Epithelial cell of esophagus (primary cell): ENCODE results near the gene USP12.
A peak's percentile ranks its signal among the peaks of the same experiment; 100 is the strongest.

Source experiments
- DNase-seq: peaks from one replicate; pipeline ENCODE4 v3.0.0; 2010; ENCODE audit warnings: low read depth
- H3K4me3 ChIP-seq: 2 replicates; pipeline ENCODE4 v1.5.1; 2011; ENCODE audit warnings: mild to moderate bottlenecking, low read length, control low read depth
- TF ChIP-seq, protein P1 (sequence below): IDR thresholded peaks from 2 replicates; pipeline ENCODE4 v1.5.1; 2011; ENCODE audit warnings: low read depth, mild to moderate bottlenecking, low read length, control low read depth, inconsistent platforms; ENCODE audit not compliant: insufficient read depth; ENCODE audit errors: missing control alignments

USP12 gene

DNA sequence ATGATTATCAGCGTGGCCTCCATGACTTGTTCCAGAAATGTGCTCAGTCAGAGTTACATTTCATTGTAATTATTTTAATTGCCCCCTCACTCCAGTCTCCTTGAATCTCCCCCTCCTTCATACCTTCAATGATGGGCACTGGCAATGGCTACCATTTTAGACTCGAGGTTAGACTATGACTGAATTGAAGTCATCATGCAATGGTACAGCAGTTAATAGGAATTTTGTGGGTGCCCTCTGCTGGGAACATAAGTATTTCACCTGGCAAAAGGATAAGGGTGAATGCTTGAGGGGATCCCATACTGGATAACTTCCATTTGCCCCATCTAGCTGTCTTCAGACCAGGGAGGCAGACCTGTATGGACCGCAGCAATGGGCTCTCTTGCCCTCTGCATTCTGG, 32.2 kb upstream of the USP12 start:
- peak; percentile 57 for DNase-seq
- TF ChIP-seq, protein P1, sequence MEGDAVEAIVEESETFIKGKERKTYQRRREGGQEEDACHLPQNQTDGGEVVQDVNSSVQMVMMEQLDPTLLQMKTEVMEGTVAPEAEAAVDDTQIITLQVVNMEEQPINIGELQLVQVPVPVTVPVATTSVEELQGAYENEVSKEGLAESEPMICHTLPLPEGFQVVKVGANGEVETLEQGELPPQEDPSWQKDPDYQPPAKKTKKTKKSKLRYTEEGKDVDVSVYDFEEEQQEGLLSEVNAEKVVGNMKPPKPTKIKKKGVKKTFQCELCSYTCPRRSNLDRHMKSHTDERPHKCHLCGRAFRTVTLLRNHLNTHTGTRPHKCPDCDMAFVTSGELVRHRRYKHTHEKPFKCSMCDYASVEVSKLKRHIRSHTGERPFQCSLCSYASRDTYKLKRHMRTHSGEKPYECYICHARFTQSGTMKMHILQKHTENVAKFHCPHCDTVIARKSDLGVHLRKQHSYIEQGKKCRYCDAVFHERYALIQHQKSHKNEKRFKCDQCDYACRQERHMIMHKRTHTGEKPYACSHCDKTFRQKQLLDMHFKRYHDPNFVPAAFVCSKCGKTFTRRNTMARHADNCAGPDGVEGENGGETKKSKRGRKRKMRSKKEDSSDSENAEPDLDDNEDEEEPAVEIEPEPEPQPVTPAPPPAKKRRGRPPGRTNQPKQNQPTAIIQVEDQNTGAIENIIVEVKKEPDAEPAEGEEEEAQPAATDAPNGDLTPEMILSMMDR, result peak; percentile 44

DNA sequence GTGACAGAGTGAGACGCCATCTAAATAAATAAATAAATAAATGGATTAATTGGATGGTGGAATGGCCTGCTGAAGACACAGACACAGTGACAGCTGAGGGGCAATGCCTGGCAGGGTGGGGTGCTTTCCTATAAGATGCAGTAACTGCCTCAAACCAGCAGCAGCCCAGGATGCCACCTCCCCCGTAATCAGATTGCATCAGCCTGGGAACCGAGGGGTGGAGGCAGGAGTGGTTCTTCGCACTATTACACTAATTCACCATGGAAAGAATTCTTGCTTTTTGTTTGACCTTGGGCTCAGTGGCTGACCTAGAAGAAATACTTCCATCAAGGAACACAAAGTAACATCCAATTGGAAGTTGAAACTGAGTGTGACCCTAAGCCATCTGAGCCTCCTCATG, 31.6 kb upstream of the USP12 start:
- TF ChIP-seq, protein P1, result no peak
- no peak overlapping the region for H3K4me3 ChIP-seq
- DNase-seq, result no peak

More for the DNA sequence above, 32.2 kb upstream of the USP12 start:
- no peak overlapping the region for H3K4me3 ChIP-seq

DNA sequence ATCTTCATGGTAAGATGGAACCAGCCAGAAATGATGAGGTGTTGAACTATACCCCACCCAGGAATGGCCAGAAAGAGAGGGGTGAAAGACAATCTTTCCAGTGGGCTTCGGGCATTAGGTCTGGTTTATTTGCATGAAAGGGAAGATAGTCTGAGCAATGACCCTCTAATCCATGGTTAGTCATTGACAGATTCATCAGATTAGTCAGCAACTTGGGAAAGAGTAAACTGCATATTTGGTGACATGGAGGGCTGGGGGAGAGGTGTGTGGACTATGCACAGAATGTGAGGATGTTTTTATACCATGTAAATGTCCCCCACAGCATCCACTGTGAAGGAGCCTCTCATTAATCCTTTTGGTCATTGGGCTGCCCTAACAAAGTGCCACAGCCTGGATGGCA, 30.1 kb upstream of the USP12 start:
- DNase-seq, result peak; percentile 22
- H3K4me3 ChIP-seq, result no peak overlapping the region
- TF ChIP-seq, protein P1, result no peak

DNA sequence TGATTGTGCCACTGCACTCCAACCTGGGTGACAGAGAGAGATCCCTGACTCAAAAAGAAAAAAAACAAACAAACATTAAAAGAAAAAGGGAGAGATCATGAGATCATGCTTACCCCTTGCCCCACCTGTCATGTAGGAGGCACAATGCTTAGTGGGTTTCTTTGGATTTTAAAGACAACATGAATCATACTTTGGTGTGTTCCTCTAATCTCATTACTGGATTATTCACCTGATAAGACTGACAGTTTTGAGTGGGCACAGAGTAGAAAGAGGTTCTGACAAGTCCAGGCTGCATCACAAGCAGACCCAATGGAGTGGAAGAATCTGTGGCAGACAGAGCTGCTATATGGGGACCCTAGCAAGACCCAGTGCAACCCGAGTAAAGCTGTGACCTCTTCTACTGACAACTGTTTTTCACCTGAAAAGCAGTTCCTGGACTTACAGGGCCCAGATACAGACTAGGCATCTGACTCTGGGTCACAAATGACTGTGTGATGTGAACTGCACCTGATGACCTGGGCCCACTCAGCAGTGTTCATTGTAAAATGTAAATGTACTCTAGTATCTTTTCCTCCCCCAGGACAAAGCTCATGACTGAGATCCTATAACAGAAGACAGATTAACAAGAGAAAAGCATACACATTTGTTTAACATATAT, 28.9 kb upstream of the USP12 start:
- peak; percentile 37 for DNase-seq
- no peak overlapping the region for H3K4me3 ChIP-seq
- TF ChIP-seq, protein P1, result no peak

DNA sequence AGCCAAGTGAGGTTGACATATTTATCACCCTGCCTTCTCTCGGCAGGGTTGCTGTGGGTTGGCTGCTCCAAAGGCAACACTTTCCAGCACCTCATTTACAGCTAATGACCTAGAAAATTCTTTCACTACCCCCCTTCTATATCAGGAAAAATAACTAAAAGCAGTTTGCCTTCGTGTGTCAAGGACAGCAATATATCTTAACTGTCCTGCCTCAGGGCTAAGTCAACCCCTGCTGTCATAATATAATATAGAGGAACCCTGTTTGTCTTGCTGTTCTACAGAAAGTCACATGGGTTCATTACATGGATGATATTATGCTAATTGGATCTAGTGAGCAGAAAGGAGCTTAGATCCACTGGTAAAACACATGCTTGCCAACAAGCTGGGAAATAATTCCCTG, 28.1 kb upstream of the USP12 start:
- TF ChIP-seq, protein P1, result no peak
- DNase-seq, result no peak
- no peak overlapping the region for H3K4me3 ChIP-seq

DNA sequence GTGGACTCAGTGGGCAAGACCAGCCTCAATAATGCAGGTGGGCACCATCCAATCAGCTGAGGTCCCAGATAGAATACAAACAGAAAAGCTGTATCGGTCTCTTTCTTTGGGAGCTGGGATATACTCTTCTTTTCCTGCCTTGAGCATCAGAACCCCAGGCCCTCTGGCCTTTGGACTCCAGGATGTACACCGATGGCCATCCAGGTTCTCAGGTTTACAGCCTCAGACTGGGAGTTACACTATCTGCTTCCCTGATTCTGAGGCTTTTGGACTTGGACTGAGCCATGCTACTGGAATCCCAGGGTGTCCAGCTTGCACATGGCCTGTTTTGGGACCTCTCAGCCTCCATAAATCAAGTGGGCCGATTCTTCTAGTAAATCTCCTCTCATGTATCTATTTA, 27.6 kb upstream of the USP12 start:
- no peak for DNase-seq
- TF ChIP-seq, protein P1, result no peak
- H3K4me3 ChIP-seq, result no peak overlapping the region

DNA sequence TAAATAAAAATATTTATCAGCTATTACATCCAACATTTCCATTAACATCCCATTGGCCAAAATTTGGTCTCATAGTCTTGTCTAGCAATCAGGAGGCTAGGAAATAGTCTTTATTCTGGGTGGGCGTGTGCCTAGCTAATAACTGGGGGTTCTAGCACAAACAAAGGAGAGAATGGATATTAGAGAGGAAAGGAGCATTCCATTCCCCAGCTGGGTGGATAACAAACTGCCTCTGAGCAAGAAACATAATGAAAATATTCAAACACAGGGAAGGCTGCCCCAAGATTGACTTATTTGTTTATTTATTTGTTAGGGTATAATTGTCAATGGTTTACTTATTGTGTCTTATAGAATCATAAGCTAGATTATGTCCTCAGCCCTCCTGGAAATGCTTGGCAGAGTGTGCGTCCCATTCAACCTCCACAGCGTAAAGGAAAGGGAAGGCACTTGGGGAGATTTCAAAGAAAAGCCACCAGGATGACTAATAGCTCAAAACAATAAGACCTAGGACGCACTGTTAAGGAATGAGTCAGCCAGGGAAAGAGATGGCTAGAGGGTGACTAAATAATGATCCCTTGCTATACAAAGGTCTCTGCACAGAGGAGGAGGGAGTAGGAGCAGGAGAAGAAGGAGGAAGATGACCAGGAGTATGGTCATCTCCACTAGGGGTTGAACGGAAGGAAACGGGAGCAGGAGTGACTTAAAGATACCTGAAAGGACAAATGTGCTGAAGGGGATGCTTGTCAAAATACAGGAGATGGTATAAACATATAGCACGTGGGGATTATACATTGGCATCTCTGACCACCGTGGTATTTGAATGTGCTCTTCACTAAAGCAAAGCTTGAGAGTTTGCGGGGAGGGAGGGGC, 23.5 kb upstream of the USP12 start:
- TF ChIP-seq, protein P1, result no peak
- peak; percentile 91 for DNase-seq
- H3K4me3 ChIP-seq, result no peak overlapping the region
